HepG2 (cell line): ENCODE data around the gene GBX1. TPM values are rescaled to one million over a fixed set of nuclear protein-coding genes. Genes with fewer than 3 reads are reported as not detected.

Experiments
- ATAC-seq: fragments of 200-7000 bp; cut with Tn5 transposase; 3 replicates; pipeline ENCODE4 v1.9.1; 2020; ENCODE audit warnings: mild to moderate bottlenecking, moderate library complexity
- BruUV-seq: library from RNA; stranded (reverse); fragments of 400-500 nt; replicated peaks from 2 replicates; lab custom pipeline; 2021; lab: Mats Ljungman, UMichigan
- CTCF ChIA-PET: fragments of 300-600 bp; formaldehyde crosslinking; extraction: SDS; loops from one replicate; lab custom pipeline; 2021; ENCODE audit warnings: low total read pairs, inconsistent platforms, low intra/inter-chr PET ratio; lab: Yijun Ruan, JAX
- POLR2A ChIA-PET: fragments of 350-600 bp; sonication (Branson Sonifier 250); formaldehyde crosslinking; loops from one replicate; lab custom pipeline; 2020; ENCODE audit warnings: antibody characterized with exemption, inconsistent platforms; lab: Yijun Ruan, JAX
- DNase-seq: peaks from one replicate; pipeline ENCODE4 v3.0.0-alpha.2; 2015; ENCODE audit warnings: low spot score
- FAIRE-seq: peaks from 3 replicates; lab custom pipeline; 2011; peaks lifted over from hg19 to GRCh38; lab: Jason Lieb, UNC
- H2AFZ ChIP-seq: one replicate; pipeline ENCODE4 v1.6.1; 2011; ENCODE audit warnings: low read length, inconsistent platforms
- H3K27ac ChIP-seq: fragments of 300-600 bp; 3 replicates; pipeline ENCODE4 v1.8.0; 2011; ENCODE audit warnings: mixed run types, mild to moderate bottlenecking, mixed read lengths, low read length, inconsistent platforms; ENCODE audit not compliant: insufficient read depth; ENCODE audit errors: extremely low read length
- H3K27me3 ChIP-seq, 2 experiments: fragments of 200-600 bp in 1 of 2; 2 replicates in 1 of 2; 3 replicates in 1 of 2; pipeline versions ENCODE4 v1.6.0 to v1.8.0; 2011; ENCODE audit warnings: low read length in 2 of 2, mild to moderate bottlenecking in 2 of 2, moderate library complexity in 2 of 2, inconsistent platforms in 1 of 2; ENCODE audit not compliant: insufficient read depth in 2 of 2, control insufficient read depth in 1 of 2
- H3K36me3 ChIP-seq, 2 experiments: fragments of 200-600 bp in 1 of 2; replicated peaks in 1 of 2; 2 replicates in 1 of 2; 3 replicates in 1 of 2; pipeline versions ENCODE4 v1.5.1 to v1.8.0; 2011; ENCODE audit warnings: low read length in 2 of 2, inconsistent platforms in 1 of 2; ENCODE audit not compliant: insufficient read depth in 2 of 2, control insufficient read depth in 1 of 2
- H3K4me1 ChIP-seq: 2 replicates; pipeline ENCODE4 v1.5.1; 2012; ENCODE audit warnings: low read length, inconsistent platforms; ENCODE audit not compliant: insufficient read depth
- H3K4me2 ChIP-seq: 2 replicates; pipeline ENCODE4 v1.6.0; 2011; ENCODE audit warnings: low read depth, low read length, inconsistent platforms
- H3K4me3 ChIP-seq, 3 experiments: fragments of 200-600 bp in 1 of 3; sonication (generic), shearing (Covaris generic) in 1 of 3; replicated peaks in 1 of 3; 2 replicates each; pipeline ENCODE4 v1.5.1; 2011 to 2016; ENCODE audit warnings: low read length in 3 of 3, inconsistent platforms in 2 of 3, low read depth in 2 of 3, mild to moderate bottlenecking in 2 of 3, control low read depth in 1 of 3, mixed read lengths in 1 of 3; ENCODE audit not compliant: insufficient read depth in 1 of 3
- H3K79me2 ChIP-seq: one replicate; pipeline ENCODE4 v1.6.1; 2011; ENCODE audit warnings: low read length, inconsistent platforms; ENCODE audit not compliant: insufficient read depth
- H3K9ac ChIP-seq: 2 replicates; pipeline ENCODE4 v1.6.0; 2011; ENCODE audit warnings: mild to moderate bottlenecking, low read depth, low read length, inconsistent platforms; ENCODE audit not compliant: insufficient read depth
- H3K9me3 ChIP-seq: 2 replicates; pipeline ENCODE4 v1.5.1; 2012; ENCODE audit warnings: mild to moderate bottlenecking, low read length
- H4K20me1 ChIP-seq: 2 replicates; pipeline ENCODE4 v1.6.0; 2011; ENCODE audit warnings: inconsistent platforms, mild to moderate bottlenecking, low read length, moderate library complexity; ENCODE audit not compliant: insufficient read depth
- CEBPZ ChIP-seq: IDR thresholded peaks from 2 replicates; pipeline ENCODE4 v1.6.1; 2012; ENCODE audit warnings: low read length, improper control_type of control experiment
- ZBTB33 ChIP-seq: sonication (generic); formaldehyde crosslinking; IDR thresholded peaks from 2 replicates; pipeline ENCODE4 v1.4.0; 2020; ENCODE audit warnings: missing genetic modification reagents
- ZNF512B ChIP-seq: sonication (generic); formaldehyde crosslinking; IDR thresholded peaks from 2 replicates; pipeline ENCODE4 v1.5.1; 2020; ENCODE audit warnings: missing genetic modification reagents, mild to moderate bottlenecking, borderline replicate concordance
- WGBS: methylation state at CpG from one replicate; pipeline ENCODE4 v1.1.6; 2017; ENCODE audit warnings: low lambda C conversion rate; 5-methylcytosine and 5-hydroxymethylcytosine counted together
- in situ Hi-C: cut with HindIII; loops from 2 replicates; pipeline ENCODE4 v1.10.0; 2017; ENCODE audit warnings: low pct_unique_long_range_greater_than_20kb; ENCODE audit not compliant: extremely low pct_ligation_motif_present
- intact Hi-C: fragments of 100-400 bp; cut with micrococcal nuclease; formaldehyde crosslinking; loops from one replicate; pipeline ENCODE4 v1.10.0; 2022; ENCODE audit not compliant: unreplicated experiment
- polyA plus RNA-seq, 8 experiments: library from polyadenylated mRNA; depleted of rRNA in 3 of 8; stranded (reverse) in 7 of 8; unstranded in 1 of 8; fragments of >200 nt; fragmentation: Illumina TruSeq in 4 of 8; extraction: Trizol in 4 of 8; gene quantifications; 2 replicates each; pipeline versions ENCODE4 v1.2.1 to v1.2.3, GENCODE V29; 2011 to 2016; ENCODE audit warnings: low read depth in 4 of 8, missing spikeins in 1 of 8, mixed read lengths in 1 of 8; ENCODE audit not compliant: insufficient read depth in 1 of 8
- total RNA-seq, 5 experiments: library from RNA; depleted of rRNA; stranded (reverse); fragments of >200 nt; fragmentation: Illumina TruSeq; extraction: Trizol; gene quantifications; 2 replicates each; pipeline ENCODE4 v1.2.3, GENCODE V29; 2016; ENCODE audit warnings: low read depth in 1 of 5

GBX1 gene
- total and polyA plus RNA-seq, 2 of the 13 experiments (the other 11 are each of a cell fraction or from before 2014, with no cell fraction given), result not detected

- no peak for TF ChIP-seq CEBPZ
These were observed 24.1 kb downstream of the GBX1 start (continued) for GRCh38 chr7:151143261-151144015.

GRCh38 chr7:151142686-151143040 is 24.8 kb downstream of the GBX1 start:
- ATAC-seq, result no peak
- no peaks in the 10 kb centered on the region for H3K79me2 ChIP-seq
- in situ Hi-C loops, result no loop called here

More at GRCh38 chr7:151142686-151143040, 24.8 kb downstream of the GBX1 start:
- Histone ChIP-seq H4K20me1 (no peaks in the 10 kb centered on the region), H2AFZ (no peak overlapping the region), H3K27ac (no peak overlapping the region), H3K4me2 (no peak overlapping the region), H3K4me3 (no peak overlapping the region), H3K9ac (no peak overlapping the region), H3K4me1 (no peaks in the 10 kb centered on the region), H3K27me3 (no peaks in the 10 kb centered on the region), H3K9me3 (no peaks in the 10 kb centered on the region), H3K36me3 (peaks cover 15 to 31% of the 10 kb centered on the region in 2 experiments)
- DNase-seq, result no peak
- intact Hi-C loops, result no loop called here
- TF ChIP-seq ZBTB33 (CRISPR knock-in tag) (0 out of 2 replicates have a peak, but pooled peaks have one; percentile 15), ZNF512B (CRISPR knock-in tag) (no peak)
- POLR2A ChIA-PET, result no interaction called here
- BruUV-seq, result no TSS peak
- CTCF ChIA-PET, result no interaction called here
- FAIRE-seq, result no peak
- 80% methylated on average over 1 of the region's 10 CpGs for WGBS
